K562 (cell line): ENCODE results near the gene REG4. TPM values are rescaled to one million over a fixed set of nuclear protein-coding genes. Genes with fewer than 3 reads are reported as not detected.

Experiments used
- ADNP ChIP-seq: fragments of 200-800 bp; sonication (Bioruptor generic); IDR thresholded peaks from 2 replicates; pipeline ENCODE4 v1.6.1; 2016; ENCODE audit warnings: missing genetic modification characterization, missing compliant biosample characterization
- BDP1 ChIP-seq: IDR thresholded peaks from 3 replicates; pipeline ENCODE4 v1.6.1; 2011; ENCODE audit not compliant: insufficient read length, insufficient read depth
- NFYB ChIP-seq: IDR thresholded peaks from 2 replicates; pipeline ENCODE4 v1.6.1; 2011; ENCODE audit warnings: mild to moderate bottlenecking, moderate library complexity; ENCODE audit not compliant: insufficient read length; ENCODE audit errors: extremely low read depth
- TSHZ1 ChIP-seq: fragments of 250-450 bp; sonication (Bioruptor Pico); IDR thresholded peaks from 2 replicates; pipeline ENCODE4 v1.4.0; 2020; ENCODE audit warnings: mild to moderate bottlenecking, moderate library complexity
- ZNF23 ChIP-seq: fragments of 250-450 bp; sonication (Bioruptor Pico); IDR thresholded peaks from 2 replicates; pipeline ENCODE4 v1.4.0; 2020; ENCODE audit warnings: mild to moderate bottlenecking
- ZNF639 ChIP-seq, 2 experiments: fragments of 200-800 bp in 1 of 2; sonication (Bioruptor generic) in 1 of 2; sonication (generic) in 1 of 2; formaldehyde crosslinking in 1 of 2; IDR thresholded peaks in 1 of 2; conservative IDR thresholded peaks in 1 of 2; 2 replicates each; pipeline versions ENCODE4 v1.5.0 to v1.6.1; 2016 to 2020; ENCODE audit warnings: missing compliant biosample characterization in 1 of 2, missing genetic modification characterization in 1 of 2, missing genetic modification reagents in 1 of 2
- ZNF780A ChIP-seq: fragments of 250-450 bp; sonication (Bioruptor Pico); IDR thresholded peaks from 2 replicates; pipeline ENCODE4 v1.5.0; 2021; ENCODE audit warnings: mild to moderate bottlenecking
- polyA plus RNA-seq, 8 experiments: library from polyadenylated mRNA; depleted of rRNA in 4 of 8; stranded (reverse) in 5 of 8; unstranded in 3 of 8; fragments of >200 nt; fragmentation: Nextera tagmentation in 2 of 8; fragmentation: Illumina TruSeq in 1 of 8; extraction: Ambion mirVana in 2 of 8; extraction: Trizol in 1 of 8; gene quantifications; 2 replicates each; pipeline versions ENCODE4 v1.2.1 to v1.2.3, GENCODE V29; 2011 to 2014; ENCODE audit warnings: inconsistent platforms in 1 of 8, missing spikeins in 1 of 8
- total RNA-seq, 7 experiments: library from RNA; depleted of rRNA in 6 of 7; stranded (reverse); fragments of >200 nt in 6 of 7; fragmentation: Illumina TruSeq in 2 of 7; extraction: Trizol in 2 of 7; gene quantifications; 2 replicates each; pipeline versions ENCODE4 v1.2.1 to v1.2.3, GENCODE V29; 2011 to 2021; ENCODE audit warnings: low replicate concordance in 1 of 7
- TF ChIP-seq, protein P1 (sequence below), 2 experiments: fragments of 450-650 bp; formaldehyde crosslinking in 1 of 2; IDR thresholded peaks; 2 replicates each; pipeline versions ENCODE4 v1.4.0 to v1.6.1; 2014 to 2020; ENCODE audit warnings: mild to moderate bottlenecking in 2 of 2, borderline replicate concordance in 1 of 2, low read depth in 1 of 2

Gene REG4
- total and polyA plus RNA-seq, 9 of the 15 experiments (the other 6 are each of a cell fraction or from before 2014, with no cell fraction given): not detected

GRCh38 chr1:119794230-119794875 is 16.9 kb downstream of the REG4 start (continued):
- TF ChIP-seq ZNF639 (CRISPR knock-in tag; conservative IDR thresholded peaks at IDR 0.05 in 1 of 2, IDR thresholded peaks at IDR 0.05 in 1 of 2) (no peak), BDP1 (no peak), NFYB (no peak), ZNF780A (CRISPR knock-in tag) (no peak), ADNP (tag) (no peak), ZNF23 (CRISPR knock-in tag) (no peak), TSHZ1 (CRISPR knock-in tag) (no peak)
- TF ChIP-seq, protein P1, sequence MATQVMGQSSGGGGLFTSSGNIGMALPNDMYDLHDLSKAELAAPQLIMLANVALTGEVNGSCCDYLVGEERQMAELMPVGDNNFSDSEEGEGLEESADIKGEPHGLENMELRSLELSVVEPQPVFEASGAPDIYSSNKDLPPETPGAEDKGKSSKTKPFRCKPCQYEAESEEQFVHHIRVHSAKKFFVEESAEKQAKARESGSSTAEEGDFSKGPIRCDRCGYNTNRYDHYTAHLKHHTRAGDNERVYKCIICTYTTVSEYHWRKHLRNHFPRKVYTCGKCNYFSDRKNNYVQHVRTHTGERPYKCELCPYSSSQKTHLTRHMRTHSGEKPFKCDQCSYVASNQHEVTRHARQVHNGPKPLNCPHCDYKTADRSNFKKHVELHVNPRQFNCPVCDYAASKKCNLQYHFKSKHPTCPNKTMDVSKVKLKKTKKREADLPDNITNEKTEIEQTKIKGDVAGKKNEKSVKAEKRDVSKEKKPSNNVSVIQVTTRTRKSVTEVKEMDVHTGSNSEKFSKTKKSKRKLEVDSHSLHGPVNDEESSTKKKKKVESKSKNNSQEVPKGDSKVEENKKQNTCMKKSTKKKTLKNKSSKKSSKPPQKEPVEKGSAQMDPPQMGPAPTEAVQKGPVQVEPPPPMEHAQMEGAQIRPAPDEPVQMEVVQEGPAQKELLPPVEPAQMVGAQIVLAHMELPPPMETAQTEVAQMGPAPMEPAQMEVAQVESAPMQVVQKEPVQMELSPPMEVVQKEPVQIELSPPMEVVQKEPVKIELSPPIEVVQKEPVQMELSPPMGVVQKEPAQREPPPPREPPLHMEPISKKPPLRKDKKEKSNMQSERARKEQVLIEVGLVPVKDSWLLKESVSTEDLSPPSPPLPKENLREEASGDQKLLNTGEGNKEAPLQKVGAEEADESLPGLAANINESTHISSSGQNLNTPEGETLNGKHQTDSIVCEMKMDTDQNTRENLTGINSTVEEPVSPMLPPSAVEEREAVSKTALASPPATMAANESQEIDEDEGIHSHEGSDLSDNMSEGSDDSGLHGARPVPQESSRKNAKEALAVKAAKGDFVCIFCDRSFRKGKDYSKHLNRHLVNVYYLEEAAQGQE (IDR thresholded peaks at IDR 0.05; ENCODE audit: borderline replicate concordance): no peak
- TF ChIP-seq, protein P1 (CRISPR knock-in tag; IDR thresholded peaks at IDR 0.05; ENCODE audit: low read depth): no peak
